ENCODE results near the gene SYN1. TPM values are rescaled to one million over a fixed set of nuclear protein-coding genes. Genes with fewer than 3 reads are reported as not detected.

SYN1 gene
- polyA plus RNA-seq, 1 donor from 2014 or later, result 4.3 TPM

DNA sequence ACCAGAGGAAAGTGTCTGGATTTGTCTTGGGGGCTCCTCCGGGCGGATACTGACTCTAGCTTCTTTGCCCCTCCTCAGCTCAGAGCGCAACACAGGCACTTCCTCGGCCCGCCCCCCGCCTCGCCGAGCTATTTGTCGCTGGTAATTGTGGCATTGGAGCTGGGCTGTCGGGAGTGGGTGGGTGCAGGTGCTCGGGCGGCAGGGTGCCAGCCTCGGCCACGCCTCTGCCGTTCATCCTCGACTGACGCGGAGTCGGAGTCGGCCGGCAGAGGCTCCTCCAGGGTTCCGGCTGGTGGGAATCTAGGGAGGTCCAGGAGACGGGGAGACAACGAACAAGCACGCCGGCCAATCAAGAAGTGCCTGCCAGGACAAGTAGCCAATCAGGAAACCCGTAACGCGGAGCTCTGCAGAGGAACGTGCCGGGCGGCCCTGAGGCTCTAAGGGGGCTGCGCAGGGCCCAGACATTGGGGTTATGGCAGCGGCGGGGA is 3.9 kb upstream of the SYN1 start:
- no peaks in the 10 kb centered on the region for H4K20me1 ChIP-seq (ENCODE audit: insufficient read depth)
- TF ChIP-seq RAD21 (conservative IDR thresholded peaks at IDR 0.05), result peak; percentile 15
- TF ChIP-seq, protein P1, sequence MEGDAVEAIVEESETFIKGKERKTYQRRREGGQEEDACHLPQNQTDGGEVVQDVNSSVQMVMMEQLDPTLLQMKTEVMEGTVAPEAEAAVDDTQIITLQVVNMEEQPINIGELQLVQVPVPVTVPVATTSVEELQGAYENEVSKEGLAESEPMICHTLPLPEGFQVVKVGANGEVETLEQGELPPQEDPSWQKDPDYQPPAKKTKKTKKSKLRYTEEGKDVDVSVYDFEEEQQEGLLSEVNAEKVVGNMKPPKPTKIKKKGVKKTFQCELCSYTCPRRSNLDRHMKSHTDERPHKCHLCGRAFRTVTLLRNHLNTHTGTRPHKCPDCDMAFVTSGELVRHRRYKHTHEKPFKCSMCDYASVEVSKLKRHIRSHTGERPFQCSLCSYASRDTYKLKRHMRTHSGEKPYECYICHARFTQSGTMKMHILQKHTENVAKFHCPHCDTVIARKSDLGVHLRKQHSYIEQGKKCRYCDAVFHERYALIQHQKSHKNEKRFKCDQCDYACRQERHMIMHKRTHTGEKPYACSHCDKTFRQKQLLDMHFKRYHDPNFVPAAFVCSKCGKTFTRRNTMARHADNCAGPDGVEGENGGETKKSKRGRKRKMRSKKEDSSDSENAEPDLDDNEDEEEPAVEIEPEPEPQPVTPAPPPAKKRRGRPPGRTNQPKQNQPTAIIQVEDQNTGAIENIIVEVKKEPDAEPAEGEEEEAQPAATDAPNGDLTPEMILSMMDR (IDR thresholded peaks at IDR 0.05; ENCODE audit: poor library complexity, severe bottlenecking), result no peak
- no peak for TF ChIP-seq MXI1 (conservative IDR thresholded peaks at IDR 0.05; ENCODE audit: poor library complexity, severe bottlenecking)
- no peak for TF ChIP-seq POLR2AphosphoS5 (IDR thresholded peaks at IDR 0.05)
- H3K36me3 ChIP-seq (ENCODE audit: insufficient read depth, low read length), result no peaks in the 10 kb centered on the region
- peak overlapping the region; percentile 12 for H3K27ac ChIP-seq (ENCODE audit: low read length)
- no peaks in the 10 kb centered on the region for H3F3A ChIP-seq (ENCODE audit: insufficient read depth, low read length, poor library complexity, severe bottlenecking)
- H3K9me2 ChIP-seq (ENCODE audit: insufficient read depth, low read length), result no peaks in the 10 kb centered on the region
- no peaks in the 10 kb centered on the region for H3K79me2 ChIP-seq (replicated peaks; ENCODE audit: insufficient read depth, low read length)
- peak overlapping the region; percentile 46 for H3K9ac ChIP-seq (ENCODE audit: low read length)
- no peaks in the 10 kb centered on the region for H3K9me3 ChIP-seq (ENCODE audit: low read length)
- no peak overlapping the region for H2AFZ ChIP-seq (ENCODE audit: low read depth, low read length)
- peak overlapping the region; percentile 60 for H3K4me3 ChIP-seq (ENCODE audit: low read length)
- H3K27me3 ChIP-seq (ENCODE audit: insufficient read depth, low read depth, low read length), result no peaks in the 10 kb centered on the region
- no peak overlapping the region for H3K4me2 ChIP-seq (ENCODE audit: low read length)

DNA sequence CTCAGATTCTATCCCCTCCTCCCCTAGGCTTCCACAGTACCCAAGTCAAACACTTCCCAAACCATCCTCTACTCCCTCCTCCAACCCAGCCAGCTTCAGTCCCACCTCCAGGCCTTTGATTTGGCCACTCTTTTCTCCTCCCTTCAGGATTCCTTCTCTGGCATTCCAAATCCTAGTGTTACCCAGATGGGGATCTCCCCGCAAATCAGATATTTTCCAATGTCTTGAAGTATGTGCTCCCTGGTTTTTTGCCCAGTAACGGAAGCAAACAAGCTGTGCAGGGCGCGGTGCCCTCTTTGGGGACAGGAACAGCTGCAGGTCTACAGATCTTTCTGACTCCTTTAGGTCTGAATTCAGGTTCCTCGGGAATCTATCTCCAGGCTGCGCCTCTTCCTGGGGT is 2.2 kb upstream of the SYN1 start:
- no peaks in the 10 kb centered on the region for H3K9me3 ChIP-seq (ENCODE audit: low read length)
- no peak overlapping the region for H3K9ac ChIP-seq (ENCODE audit: low read length)
- H3F3A ChIP-seq (ENCODE audit: insufficient read depth, low read length, poor library complexity, severe bottlenecking), result no peaks in the 10 kb centered on the region
- H3K4me3 ChIP-seq (ENCODE audit: low read length), result no peak overlapping the region
- no peak overlapping the region for H2AFZ ChIP-seq (ENCODE audit: low read depth, low read length)
- no peaks in the 10 kb centered on the region for H3K36me3 ChIP-seq (ENCODE audit: insufficient read depth, low read length)
- H4K20me1 ChIP-seq (ENCODE audit: insufficient read depth), result no peaks in the 10 kb centered on the region
- H3K27me3 ChIP-seq (ENCODE audit: insufficient read depth, low read depth, low read length), result no peaks in the 10 kb centered on the region
- H3K27ac ChIP-seq (ENCODE audit: low read length), result no peak overlapping the region
- TF ChIP-seq, protein P2, sequence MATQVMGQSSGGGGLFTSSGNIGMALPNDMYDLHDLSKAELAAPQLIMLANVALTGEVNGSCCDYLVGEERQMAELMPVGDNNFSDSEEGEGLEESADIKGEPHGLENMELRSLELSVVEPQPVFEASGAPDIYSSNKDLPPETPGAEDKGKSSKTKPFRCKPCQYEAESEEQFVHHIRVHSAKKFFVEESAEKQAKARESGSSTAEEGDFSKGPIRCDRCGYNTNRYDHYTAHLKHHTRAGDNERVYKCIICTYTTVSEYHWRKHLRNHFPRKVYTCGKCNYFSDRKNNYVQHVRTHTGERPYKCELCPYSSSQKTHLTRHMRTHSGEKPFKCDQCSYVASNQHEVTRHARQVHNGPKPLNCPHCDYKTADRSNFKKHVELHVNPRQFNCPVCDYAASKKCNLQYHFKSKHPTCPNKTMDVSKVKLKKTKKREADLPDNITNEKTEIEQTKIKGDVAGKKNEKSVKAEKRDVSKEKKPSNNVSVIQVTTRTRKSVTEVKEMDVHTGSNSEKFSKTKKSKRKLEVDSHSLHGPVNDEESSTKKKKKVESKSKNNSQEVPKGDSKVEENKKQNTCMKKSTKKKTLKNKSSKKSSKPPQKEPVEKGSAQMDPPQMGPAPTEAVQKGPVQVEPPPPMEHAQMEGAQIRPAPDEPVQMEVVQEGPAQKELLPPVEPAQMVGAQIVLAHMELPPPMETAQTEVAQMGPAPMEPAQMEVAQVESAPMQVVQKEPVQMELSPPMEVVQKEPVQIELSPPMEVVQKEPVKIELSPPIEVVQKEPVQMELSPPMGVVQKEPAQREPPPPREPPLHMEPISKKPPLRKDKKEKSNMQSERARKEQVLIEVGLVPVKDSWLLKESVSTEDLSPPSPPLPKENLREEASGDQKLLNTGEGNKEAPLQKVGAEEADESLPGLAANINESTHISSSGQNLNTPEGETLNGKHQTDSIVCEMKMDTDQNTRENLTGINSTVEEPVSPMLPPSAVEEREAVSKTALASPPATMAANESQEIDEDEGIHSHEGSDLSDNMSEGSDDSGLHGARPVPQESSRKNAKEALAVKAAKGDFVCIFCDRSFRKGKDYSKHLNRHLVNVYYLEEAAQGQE (IDR thresholded peaks at IDR 0.05; ENCODE audit: borderline replicate concordance), result no peak
- TF ChIP-seq TAF1 (IDR thresholded peaks at IDR 0.05; ENCODE audit: low read depth), result no peak
- no peak for TF ChIP-seq EZH2 (IDR thresholded peaks at IDR 0.05; ENCODE audit: borderline replicate concordance, insufficient read depth, low read length, poor library complexity, severe bottlenecking)
- TF ChIP-seq POLR2AphosphoS5 (IDR thresholded peaks at IDR 0.05), result no peak
- TF ChIP-seq, protein P1 (IDR thresholded peaks at IDR 0.05; ENCODE audit: poor library complexity, severe bottlenecking), result no peak
- no peak for TF ChIP-seq SMC3 (conservative IDR thresholded peaks at IDR 0.05; ENCODE audit: poor library complexity)
- no peak for TF ChIP-seq EP300 (conservative IDR thresholded peaks at IDR 0.05; ENCODE audit: poor library complexity, severe bottlenecking)
- TF ChIP-seq MXI1 (conservative IDR thresholded peaks at IDR 0.05; ENCODE audit: poor library complexity, severe bottlenecking), result no peak
- no peak overlapping the region for H3K4me2 ChIP-seq (ENCODE audit: low read length)
- no peaks in the 10 kb centered on the region for H3K79me2 ChIP-seq (replicated peaks; ENCODE audit: insufficient read depth, low read length)
- H3K9me2 ChIP-seq (ENCODE audit: insufficient read depth, low read length), result no peaks in the 10 kb centered on the region
